Activated naive CD4-positive, alpha-beta T cell treated with anti-CD3 and anti-CD28 coated beads, Interleukin-2, amount 50 U/mL, for 24 hours (primary cell): ENCODE results near the gene FOXN3.

ENCODE experiments used
- H3K27ac Mint-ChIP-seq: one replicate; pipeline ENCODE4 v1.8.0; 2021; ENCODE audit warnings: mild to moderate bottlenecking, mixed read lengths
- H3K27me3 Mint-ChIP-seq: one replicate; pipeline ENCODE4 v1.8.0; 2021; ENCODE audit warnings: mixed read lengths
- H3K36me3 Mint-ChIP-seq: one replicate; pipeline ENCODE4 v1.8.0; 2021; ENCODE audit warnings: mixed read lengths
- H3K4me1 Mint-ChIP-seq: one replicate; pipeline ENCODE4 v1.8.0; 2021; ENCODE audit warnings: mixed read lengths
- H3K4me3 Mint-ChIP-seq: one replicate; pipeline ENCODE4 v1.8.0; 2021; ENCODE audit warnings: mild to moderate bottlenecking, mixed read lengths
- H3K9me3 Mint-ChIP-seq: one replicate; pipeline ENCODE4 v1.8.0; 2021; ENCODE audit warnings: mixed read lengths

Gene FOXN3, protein sequence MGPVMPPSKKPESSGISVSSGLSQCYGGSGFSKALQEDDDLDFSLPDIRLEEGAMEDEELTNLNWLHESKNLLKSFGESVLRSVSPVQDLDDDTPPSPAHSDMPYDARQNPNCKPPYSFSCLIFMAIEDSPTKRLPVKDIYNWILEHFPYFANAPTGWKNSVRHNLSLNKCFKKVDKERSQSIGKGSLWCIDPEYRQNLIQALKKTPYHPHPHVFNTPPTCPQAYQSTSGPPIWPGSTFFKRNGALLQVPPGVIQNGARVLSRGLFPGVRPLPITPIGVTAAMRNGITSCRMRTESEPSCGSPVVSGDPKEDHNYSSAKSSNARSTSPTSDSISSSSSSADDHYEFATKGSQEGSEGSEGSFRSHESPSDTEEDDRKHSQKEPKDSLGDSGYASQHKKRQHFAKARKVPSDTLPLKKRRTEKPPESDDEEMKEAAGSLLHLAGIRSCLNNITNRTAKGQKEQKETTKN

DNA sequence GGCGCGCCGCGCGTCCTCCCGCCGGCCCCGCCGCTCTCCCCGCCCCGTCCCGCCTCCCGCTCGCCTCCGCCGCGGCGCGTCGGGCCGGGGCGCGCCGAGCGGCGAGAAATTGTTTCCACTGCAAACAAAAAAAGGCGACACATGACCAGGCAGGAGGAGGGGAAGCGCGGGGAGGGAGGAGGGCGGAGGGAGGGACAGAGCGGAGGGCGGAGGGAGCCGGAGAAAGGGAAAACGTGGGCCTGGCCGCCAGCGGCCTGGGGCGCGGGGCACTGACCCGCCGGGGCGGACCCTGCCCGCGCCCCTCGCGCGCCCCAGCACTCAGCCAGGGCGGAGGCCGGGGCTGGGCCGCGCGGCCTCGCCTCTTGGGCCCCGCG, at the start of gene FOXN3:
TSS of gene FOXN3 (minus strand) at position 143 of the 374 bp plus-strand sequence. CDS start 4,757 bp downstream, outside the sequence.
- Mint-ChIP-seq H3K4me1 (peaks cover 68% of the 10 kb centered on the region), H3K27ac (peak within 1 kb of the TSS; percentile 98), H3K4me3 (peak within 1 kb of the TSS; percentile 98), H3K27me3 (no peaks in the 10 kb centered on the region), H3K36me3 (peaks cover 2% of the 10 kb centered on the region), H3K9me3 (no peaks in the 10 kb centered on the region)

DNA sequence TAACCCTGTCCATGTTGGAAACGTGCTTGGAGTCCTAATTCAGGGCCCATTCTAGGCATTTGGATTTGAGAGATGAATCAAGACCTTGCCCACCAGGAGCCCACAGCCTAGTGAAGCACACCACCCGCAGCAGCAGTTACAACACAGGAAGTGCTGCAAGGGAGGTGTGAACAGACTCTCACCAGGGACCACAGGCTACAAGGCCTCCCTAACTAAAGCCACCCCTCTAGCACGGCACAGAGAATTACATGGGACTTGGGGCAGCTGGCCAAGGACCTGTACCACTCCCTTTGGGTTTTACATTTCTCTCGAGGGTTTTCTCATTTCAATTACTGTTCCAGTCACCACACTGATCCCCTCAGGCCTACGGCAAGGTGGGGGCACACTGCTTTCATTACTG, 49.5 kb upstream of the FOXN3 start:
- Mint-ChIP-seq H3K36me3 (peaks cover 9% of the 10 kb centered on the region), H3K27ac (no peak overlapping the region), H3K4me1 (peaks cover 56% of the 10 kb centered on the region), H3K27me3 (no peaks in the 10 kb centered on the region), H3K4me3 (peak overlapping the region; percentile 5), H3K9me3 (no peaks in the 10 kb centered on the region)

DNA sequence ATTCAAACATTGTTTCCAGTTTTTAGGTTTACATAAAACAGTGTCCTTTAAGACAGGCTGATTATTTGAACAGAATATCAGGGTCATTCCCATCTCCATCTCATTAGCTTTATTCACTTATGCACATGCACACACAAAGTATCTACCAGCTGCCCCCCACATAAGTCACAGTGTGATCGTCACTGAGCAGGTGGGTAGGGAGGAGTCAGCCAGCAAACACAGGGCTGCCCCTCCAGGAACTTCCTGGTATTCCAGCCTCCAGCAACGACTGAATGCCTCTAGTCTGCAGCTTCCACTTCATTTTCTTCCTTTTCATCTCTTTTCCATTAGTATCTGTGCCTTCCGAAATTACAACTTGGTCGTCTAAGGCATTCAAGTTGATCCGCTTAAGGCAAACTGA, 48.8 kb upstream of the FOXN3 start:
- Mint-ChIP-seq H3K36me3 (peaks cover 8% of the 10 kb centered on the region), H3K27ac (no peak overlapping the region), H3K4me3 (no peak overlapping the region), H3K4me1 (peaks cover 59% of the 10 kb centered on the region), H3K27me3 (no peaks in the 10 kb centered on the region), H3K9me3 (no peaks in the 10 kb centered on the region)

DNA sequence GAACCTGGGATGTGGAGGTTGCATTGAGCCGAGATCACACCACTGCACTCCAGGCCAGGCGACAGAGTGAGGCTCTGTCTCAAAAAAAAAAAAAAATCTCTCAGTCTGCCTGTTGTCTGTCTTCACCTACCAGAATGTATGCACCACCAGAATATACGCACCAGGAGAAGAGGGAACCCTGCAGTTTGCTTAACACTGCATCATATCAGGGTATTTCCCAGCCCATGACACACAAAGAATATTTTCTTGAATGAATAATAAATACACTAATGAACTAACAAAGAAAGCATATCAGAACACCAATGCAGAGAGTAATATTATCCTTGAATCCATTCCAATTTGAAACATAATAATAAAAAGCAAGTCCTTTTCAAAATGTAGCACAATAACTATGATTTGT, 44.2 kb upstream of the FOXN3 start:
- Mint-ChIP-seq H3K9me3 (no peaks in the 10 kb centered on the region), H3K36me3 (peaks cover 12% of the 10 kb centered on the region), H3K27me3 (no peaks in the 10 kb centered on the region), H3K4me1 (peaks cover 42% of the 10 kb centered on the region), H3K27ac (peak overlapping the region; percentile 82), H3K4me3 (no peak overlapping the region)

DNA sequence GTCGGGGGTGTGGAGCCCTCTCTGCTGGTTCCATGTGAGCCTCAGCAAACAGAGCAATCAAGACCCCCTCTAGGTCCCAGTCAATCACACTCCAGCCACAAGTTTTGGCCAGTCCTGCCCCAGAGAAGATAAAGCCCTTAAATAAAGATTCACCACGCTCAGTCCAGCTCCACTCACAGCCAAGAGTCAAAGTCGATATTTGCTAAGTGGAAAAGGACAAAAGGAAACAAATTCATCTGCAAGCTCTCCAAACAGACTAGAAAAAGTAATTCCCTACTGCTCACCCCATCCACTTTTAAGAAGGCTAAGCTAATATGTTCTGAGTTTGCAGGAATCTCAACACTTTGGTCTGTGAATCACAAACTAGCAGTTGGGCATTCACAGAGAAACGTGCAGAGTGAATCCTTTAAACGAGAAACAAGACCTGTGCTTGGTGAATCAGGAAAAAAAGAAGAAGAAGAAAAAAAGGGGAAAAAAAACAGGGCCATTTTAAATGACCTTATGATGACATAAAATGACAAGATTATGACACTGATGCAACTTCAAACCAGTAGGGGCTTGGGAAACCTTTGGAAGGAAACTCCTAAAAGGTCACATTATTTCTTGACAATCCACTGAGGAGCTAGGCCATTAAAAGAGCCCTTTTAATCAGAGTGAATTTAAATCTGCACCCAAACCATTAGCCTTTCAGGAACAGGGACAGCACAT, 41.8 kb upstream of the FOXN3 start:
- H3K9me3 Mint-ChIP-seq = no peaks in the 10 kb centered on the region
- H3K27ac Mint-ChIP-seq = peak overlapping the region; percentile 37
- peaks cover 34% of the 10 kb centered on the region for H3K4me1 Mint-ChIP-seq
- no peaks in the 10 kb centered on the region for H3K27me3 Mint-ChIP-seq
- peaks cover 7% of the 10 kb centered on the region for H3K36me3 Mint-ChIP-seq
- no peak overlapping the region for H3K4me3 Mint-ChIP-seq

DNA sequence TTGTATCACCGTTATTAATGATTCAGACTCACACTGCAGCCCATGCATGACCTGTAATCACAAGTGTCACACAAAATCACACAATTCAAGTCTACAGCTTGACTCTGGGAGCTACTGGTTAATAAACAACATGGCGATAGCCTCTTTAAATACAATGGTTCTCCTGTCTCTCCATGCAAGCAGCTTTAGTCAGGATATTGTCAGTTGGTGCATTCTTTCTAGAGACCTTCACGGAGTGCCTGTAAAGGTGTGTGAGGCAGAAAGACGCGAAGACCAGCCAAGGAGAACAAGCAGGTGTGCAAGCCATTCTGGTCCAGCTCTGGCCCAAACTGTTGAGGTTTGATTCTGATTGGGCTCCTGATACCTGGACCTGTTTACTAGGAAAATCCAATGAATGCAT, 40.0 kb upstream of the FOXN3 start:
- peak overlapping the region; percentile 17 for H3K27ac Mint-ChIP-seq
- H3K4me3 Mint-ChIP-seq = no peak overlapping the region
- H3K9me3 Mint-ChIP-seq = no peaks in the 10 kb centered on the region
- peaks cover 7% of the 10 kb centered on the region for H3K36me3 Mint-ChIP-seq
- no peaks in the 10 kb centered on the region for H3K27me3 Mint-ChIP-seq
- peaks cover 34% of the 10 kb centered on the region for H3K4me1 Mint-ChIP-seq

DNA sequence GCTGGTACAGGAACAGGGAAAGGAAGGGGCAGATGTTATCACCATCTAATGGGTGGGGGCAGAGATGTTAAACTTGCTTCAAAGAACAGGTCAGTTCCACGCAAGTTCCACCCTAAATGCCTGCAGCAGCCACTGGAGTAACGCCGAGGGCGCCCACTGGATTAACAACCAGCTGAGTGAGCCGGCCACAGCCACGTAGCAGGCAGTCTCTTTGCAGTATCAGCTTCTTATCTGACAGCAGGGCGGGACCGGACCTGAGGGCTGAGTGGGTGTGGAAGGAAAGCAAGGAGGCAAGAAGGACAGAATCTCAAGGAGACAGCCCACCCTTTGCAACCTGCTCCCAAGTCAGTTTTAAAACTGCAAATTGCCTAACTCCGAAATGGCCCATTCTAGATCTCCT, 38.4 kb upstream of the FOXN3 start:
- peaks cover 28% of the 10 kb centered on the region for H3K4me1 Mint-ChIP-seq
- no peaks in the 10 kb centered on the region for H3K9me3 Mint-ChIP-seq
- no peaks in the 10 kb centered on the region for H3K27me3 Mint-ChIP-seq
- peaks cover 7% of the 10 kb centered on the region for H3K36me3 Mint-ChIP-seq
- H3K27ac Mint-ChIP-seq = no peak overlapping the region
- H3K4me3 Mint-ChIP-seq = no peak overlapping the region

DNA sequence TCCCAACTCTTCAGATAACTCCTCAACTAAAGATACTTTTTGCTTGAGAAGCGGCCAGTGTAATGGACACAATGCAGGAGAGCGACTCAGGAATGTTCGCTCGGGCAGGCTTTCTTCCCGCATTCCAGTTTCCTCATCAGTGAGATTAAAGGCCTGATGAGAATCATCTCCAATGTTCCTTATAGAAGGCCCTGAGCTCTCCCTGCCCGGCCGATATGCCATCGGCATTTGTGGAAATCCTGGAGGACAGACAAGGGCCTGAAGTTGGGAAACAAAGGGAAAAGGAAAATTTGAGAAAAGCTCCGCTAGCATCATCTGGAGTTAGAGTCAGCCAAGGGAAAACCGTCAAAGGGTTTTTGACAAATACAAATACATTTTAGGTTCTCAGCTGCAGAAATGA, 38.0 kb upstream of the FOXN3 start:
- peaks cover 5% of the 10 kb centered on the region for H3K36me3 Mint-ChIP-seq
- no peak overlapping the region for H3K4me3 Mint-ChIP-seq
- no peak overlapping the region for H3K27ac Mint-ChIP-seq
- no peaks in the 10 kb centered on the region for H3K27me3 Mint-ChIP-seq
- no peaks in the 10 kb centered on the region for H3K9me3 Mint-ChIP-seq
- H3K4me1 Mint-ChIP-seq = peaks cover 27% of the 10 kb centered on the region

DNA sequence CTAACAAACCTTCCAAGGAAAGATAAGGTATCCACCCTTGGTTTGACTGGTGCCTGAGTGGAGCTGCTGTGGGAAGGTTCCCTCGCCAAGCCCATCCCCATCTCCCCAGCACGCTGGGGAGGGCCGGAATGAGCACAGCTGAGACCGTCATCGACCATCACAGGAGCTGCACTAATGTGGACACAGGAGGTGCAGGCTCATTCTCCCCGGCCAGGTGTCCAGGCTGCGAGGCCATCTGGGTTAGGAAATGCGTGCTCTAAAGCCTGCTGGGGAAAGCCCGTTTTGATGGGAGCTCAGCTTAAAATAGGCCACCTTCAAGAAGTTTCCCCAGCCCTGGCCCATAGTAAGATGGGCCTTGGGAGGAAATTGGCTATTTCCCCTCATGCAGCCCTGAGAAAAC, 35.2 kb upstream of the FOXN3 start:
- no peaks in the 10 kb centered on the region for H3K9me3 Mint-ChIP-seq
- H3K27me3 Mint-ChIP-seq = no peaks in the 10 kb centered on the region
- H3K4me3 Mint-ChIP-seq = no peak overlapping the region
- H3K27ac Mint-ChIP-seq = no peak overlapping the region
- peaks cover 3% of the 10 kb centered on the region for H3K36me3 Mint-ChIP-seq
- peaks cover 37% of the 10 kb centered on the region for H3K4me1 Mint-ChIP-seq

DNA sequence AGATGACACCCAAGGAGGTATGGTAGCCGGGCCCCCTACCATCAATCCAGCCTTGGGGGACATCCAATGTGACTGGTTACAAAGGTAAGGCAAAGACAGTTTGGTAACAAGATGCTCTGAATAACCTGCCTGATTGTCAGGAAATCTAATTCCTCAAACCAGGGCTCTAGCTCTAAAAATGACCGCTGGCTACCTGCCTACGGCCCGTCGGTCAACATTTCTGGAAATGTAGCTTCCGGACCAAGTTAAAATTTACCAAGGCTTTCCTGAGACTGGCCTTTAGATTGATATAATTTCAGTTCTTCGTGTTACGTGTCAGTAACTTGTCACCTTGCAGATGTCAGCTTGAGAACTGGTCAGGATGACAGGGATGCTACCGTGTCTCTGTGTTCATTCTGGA, 34.2 kb upstream of the FOXN3 start:
- peaks cover 46% of the 10 kb centered on the region for H3K4me1 Mint-ChIP-seq
- no peak overlapping the region for H3K4me3 Mint-ChIP-seq
- H3K9me3 Mint-ChIP-seq = no peaks in the 10 kb centered on the region
- H3K36me3 Mint-ChIP-seq = peaks cover 6% of the 10 kb centered on the region
- no peak overlapping the region for H3K27ac Mint-ChIP-seq
- H3K27me3 Mint-ChIP-seq = no peaks in the 10 kb centered on the region

DNA sequence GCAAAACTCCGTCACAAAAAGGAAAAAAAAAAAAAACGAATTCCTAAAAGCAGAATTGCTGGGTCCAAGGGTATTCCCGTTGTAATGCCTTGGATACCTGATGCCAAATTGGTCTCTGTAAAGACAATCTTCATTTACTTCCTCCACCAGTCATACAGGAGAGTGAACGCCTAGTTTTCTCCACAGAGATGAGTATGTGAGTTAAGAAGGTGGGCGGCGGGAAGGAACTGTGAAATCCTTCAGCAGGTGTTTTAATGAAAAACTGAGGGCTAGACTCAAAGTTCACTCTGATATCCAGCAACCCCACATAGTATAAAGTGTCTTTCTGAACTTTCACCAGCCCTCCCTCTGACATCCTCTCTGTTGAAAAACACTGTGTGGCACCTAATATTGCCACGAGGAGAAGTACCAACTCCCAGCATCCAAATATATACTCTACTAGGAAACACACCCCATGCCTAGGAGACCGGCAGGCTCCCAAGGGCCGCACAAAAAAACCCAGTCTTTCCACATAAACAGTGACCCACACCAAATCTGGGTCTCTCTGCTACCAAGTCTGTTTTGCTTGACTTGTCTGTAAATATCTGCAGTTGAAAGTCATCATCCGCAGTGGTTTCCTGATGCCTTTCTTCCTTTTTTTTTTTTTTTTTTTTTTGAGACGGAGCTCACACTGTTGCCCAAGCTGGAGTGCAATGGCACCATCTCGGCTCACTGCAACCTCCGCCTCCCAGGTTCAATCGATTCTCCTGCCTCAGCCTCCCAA, 30.3 kb upstream of the FOXN3 start:
- Mint-ChIP-seq H3K36me3 (peaks cover 6% of the 10 kb centered on the region), H3K4me3 (peak overlapping the region; percentile 48), H3K9me3 (no peaks in the 10 kb centered on the region), H3K4me1 (peaks cover 73% of the 10 kb centered on the region), H3K27me3 (no peaks in the 10 kb centered on the region), H3K27ac (peak overlapping the region; percentile 65)

DNA sequence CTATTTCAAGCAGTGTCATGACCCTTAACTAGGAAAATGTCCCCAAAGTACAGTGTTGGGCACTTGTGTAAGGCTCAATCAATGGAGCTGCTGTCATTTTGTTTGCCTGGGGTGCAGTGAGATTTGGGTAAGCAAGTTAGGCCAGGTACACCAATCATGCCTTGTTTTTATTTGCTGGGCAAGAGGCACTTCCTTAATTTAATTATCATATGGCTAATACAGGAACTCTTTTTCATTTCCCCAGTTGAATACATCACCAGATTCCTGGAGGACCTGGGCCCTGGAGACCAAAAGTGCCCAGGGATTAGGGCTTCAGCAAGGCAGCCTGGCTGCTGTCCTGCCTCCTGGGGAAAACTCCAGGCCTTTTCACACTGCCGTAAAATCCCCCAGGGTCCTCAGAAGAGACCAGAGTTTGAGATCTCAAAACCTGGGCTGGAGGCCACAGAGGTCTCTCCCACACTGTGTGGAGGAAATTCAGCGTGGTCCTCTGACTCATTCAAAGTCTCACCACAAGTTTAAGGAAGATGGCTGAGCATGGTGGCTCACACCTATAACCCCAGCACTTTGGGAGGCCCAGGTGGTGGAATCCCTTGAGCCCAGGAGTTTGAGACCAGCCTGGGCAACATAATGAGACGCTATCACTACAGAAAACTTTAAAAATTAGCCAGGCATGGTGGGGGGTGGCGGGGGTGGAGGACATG, 28.4 kb upstream of the FOXN3 start:
- H3K27me3 Mint-ChIP-seq = no peaks in the 10 kb centered on the region
- peak overlapping the region; percentile 86 for H3K27ac Mint-ChIP-seq
- peak overlapping the region; percentile 69 for H3K4me3 Mint-ChIP-seq
- H3K4me1 Mint-ChIP-seq = peaks cover 84% of the 10 kb centered on the region
- peaks cover 8% of the 10 kb centered on the region for H3K36me3 Mint-ChIP-seq
- H3K9me3 Mint-ChIP-seq = no peaks in the 10 kb centered on the region

DNA sequence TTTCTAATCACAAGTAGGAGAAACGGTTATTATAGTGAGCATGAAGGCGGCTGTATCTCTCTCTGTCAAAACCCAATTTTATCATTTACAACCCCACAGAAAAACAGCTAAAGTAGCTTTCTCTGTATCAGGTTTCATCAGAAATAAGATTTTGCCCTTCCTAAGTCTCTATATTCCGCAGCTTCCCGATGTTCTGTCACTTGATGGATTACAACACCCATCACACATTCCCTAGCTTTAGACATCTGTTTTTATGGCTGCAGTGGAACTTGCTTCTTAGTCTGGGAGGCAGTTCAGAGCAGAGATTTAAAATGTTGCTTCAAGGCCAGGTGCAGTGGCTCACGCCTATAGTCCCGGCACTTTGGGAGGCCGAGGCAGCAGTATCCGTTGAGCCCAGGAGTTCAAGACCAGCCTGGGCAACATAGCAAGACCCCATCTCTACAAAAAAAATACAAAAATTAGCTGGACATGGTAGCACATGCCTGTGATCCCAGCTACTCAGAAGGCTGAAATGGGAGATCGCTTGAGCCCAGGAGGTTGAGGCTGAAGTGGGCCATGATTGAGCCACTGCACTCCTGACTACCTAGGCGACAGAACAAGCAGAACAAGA, 27.6 kb upstream of the FOXN3 start:
- Mint-ChIP-seq H3K27ac (peak overlapping the region; percentile 95), H3K4me1 (peaks cover 82% of the 10 kb centered on the region), H3K27me3 (no peaks in the 10 kb centered on the region), H3K4me3 (peak overlapping the region; percentile 73), H3K9me3 (no peaks in the 10 kb centered on the region), H3K36me3 (peaks cover 8% of the 10 kb centered on the region)

DNA sequence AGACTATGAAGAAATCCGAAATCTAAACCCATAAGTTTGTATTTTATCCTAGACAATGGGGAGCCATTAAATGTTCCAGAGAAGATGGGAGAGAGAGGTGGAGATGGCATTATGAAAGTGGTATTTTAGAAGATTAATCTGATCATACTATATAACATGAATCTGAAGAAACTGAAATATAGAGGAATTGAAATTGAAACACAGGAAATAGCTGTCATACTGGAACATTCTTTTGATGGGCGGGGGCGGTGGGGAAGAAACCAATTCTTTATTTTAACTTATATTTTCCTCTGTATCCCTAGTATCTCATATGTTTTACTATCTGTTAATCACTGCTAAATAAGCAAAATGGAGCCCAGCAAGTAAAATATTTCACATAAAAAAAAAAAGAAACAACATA, 27.0 kb upstream of the FOXN3 start:
- Mint-ChIP-seq H3K27ac (peak overlapping the region; percentile 95), H3K27me3 (no peaks in the 10 kb centered on the region), H3K4me1 (peaks cover 81% of the 10 kb centered on the region), H3K36me3 (peaks cover 6% of the 10 kb centered on the region), H3K4me3 (peak overlapping the region; percentile 73), H3K9me3 (no peaks in the 10 kb centered on the region)
